Liver (tissue), 3 donors: ENCODE results near the gene LILRB5.

Source experiments
- ATF3 ChIP-seq: IDR thresholded peaks from 2 replicates; pipeline ENCODE4 v1.6.1; 2016; ENCODE audit warnings: antibody characterized with exemption
- EGR1 ChIP-seq, 2 donors: IDR thresholded peaks; 2 replicates each; pipeline ENCODE4 v1.6.1; 2016 to 2018; ENCODE audit warnings: antibody characterized with exemption in 2 of 2, low read depth in 2 of 2
- GABPA ChIP-seq, 2 donors: IDR thresholded peaks in 1 of 2; conservative IDR thresholded peaks in 1 of 2; 2 replicates each; pipeline ENCODE4 v1.6.1; 2016; ENCODE audit warnings: antibody characterized with exemption in 2 of 2, mild to moderate bottlenecking in 1 of 2, moderate library complexity in 1 of 2
- HNF4G ChIP-seq: IDR thresholded peaks from 2 replicates; pipeline ENCODE4 v1.6.1; 2016; ENCODE audit warnings: antibody characterized with exemption
- JUND ChIP-seq, 2 donors: IDR thresholded peaks; 2 replicates each; pipeline ENCODE4 v1.6.1; 2016; ENCODE audit warnings: antibody characterized with exemption in 2 of 2
- MAX ChIP-seq: IDR thresholded peaks from 2 replicates; pipeline ENCODE4 v1.6.1; 2016; ENCODE audit warnings: antibody characterized with exemption
- NR2F2 ChIP-seq: IDR thresholded peaks from 2 replicates; pipeline ENCODE4 v1.6.1; 2016; ENCODE audit warnings: antibody characterized with exemption
- RAD21 ChIP-seq, 2 donors: IDR thresholded peaks; 2 replicates each; pipeline ENCODE4 v1.6.1; 2016; ENCODE audit warnings: antibody characterized with exemption in 2 of 2, mild to moderate bottlenecking in 2 of 2
- SP1 ChIP-seq: IDR thresholded peaks from 2 replicates; pipeline ENCODE4 v1.6.1; 2018; ENCODE audit warnings: antibody characterized with exemption, mild to moderate bottlenecking
- TAF1 ChIP-seq: conservative IDR thresholded peaks from 2 replicates; pipeline ENCODE4 v1.6.1; 2016; ENCODE audit warnings: antibody characterized with exemption, mild to moderate bottlenecking
- YY1 ChIP-seq: IDR thresholded peaks from 2 replicates; pipeline ENCODE4 v1.6.1; 2016; ENCODE audit warnings: antibody characterized with exemption, mild to moderate bottlenecking
- TF ChIP-seq, protein P1 (sequence below): fragments of 150-350 bp; IDR thresholded peaks from 2 replicates; pipeline ENCODE4 v1.5.1; 2017; ENCODE audit warnings: improper control_type of control experiment, low read depth, low read length; ENCODE audit not compliant: missing input control
- TF ChIP-seq, protein P2 (sequence below): IDR thresholded peaks from 2 replicates; pipeline ENCODE4 v1.6.1; 2016; ENCODE audit warnings: antibody characterized with exemption, mild to moderate bottlenecking
- TF ChIP-seq, protein P3 (sequence below): IDR thresholded peaks from 2 replicates; pipeline ENCODE4 v1.6.1; 2016; ENCODE audit warnings: antibody characterized with exemption
- donor health status: healthy.
- donor health status: healthy.

GRCh38 chr19:54211235-54211634 lies 45.8 kb downstream of the LILRB5 start:
- TF ChIP-seq, protein P1, sequence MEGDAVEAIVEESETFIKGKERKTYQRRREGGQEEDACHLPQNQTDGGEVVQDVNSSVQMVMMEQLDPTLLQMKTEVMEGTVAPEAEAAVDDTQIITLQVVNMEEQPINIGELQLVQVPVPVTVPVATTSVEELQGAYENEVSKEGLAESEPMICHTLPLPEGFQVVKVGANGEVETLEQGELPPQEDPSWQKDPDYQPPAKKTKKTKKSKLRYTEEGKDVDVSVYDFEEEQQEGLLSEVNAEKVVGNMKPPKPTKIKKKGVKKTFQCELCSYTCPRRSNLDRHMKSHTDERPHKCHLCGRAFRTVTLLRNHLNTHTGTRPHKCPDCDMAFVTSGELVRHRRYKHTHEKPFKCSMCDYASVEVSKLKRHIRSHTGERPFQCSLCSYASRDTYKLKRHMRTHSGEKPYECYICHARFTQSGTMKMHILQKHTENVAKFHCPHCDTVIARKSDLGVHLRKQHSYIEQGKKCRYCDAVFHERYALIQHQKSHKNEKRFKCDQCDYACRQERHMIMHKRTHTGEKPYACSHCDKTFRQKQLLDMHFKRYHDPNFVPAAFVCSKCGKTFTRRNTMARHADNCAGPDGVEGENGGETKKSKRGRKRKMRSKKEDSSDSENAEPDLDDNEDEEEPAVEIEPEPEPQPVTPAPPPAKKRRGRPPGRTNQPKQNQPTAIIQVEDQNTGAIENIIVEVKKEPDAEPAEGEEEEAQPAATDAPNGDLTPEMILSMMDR = no peak
- no peak for TF ChIP-seq RAD21 (IDR thresholded peaks at IDR 0.05)
- TF ChIP-seq, protein P2, sequence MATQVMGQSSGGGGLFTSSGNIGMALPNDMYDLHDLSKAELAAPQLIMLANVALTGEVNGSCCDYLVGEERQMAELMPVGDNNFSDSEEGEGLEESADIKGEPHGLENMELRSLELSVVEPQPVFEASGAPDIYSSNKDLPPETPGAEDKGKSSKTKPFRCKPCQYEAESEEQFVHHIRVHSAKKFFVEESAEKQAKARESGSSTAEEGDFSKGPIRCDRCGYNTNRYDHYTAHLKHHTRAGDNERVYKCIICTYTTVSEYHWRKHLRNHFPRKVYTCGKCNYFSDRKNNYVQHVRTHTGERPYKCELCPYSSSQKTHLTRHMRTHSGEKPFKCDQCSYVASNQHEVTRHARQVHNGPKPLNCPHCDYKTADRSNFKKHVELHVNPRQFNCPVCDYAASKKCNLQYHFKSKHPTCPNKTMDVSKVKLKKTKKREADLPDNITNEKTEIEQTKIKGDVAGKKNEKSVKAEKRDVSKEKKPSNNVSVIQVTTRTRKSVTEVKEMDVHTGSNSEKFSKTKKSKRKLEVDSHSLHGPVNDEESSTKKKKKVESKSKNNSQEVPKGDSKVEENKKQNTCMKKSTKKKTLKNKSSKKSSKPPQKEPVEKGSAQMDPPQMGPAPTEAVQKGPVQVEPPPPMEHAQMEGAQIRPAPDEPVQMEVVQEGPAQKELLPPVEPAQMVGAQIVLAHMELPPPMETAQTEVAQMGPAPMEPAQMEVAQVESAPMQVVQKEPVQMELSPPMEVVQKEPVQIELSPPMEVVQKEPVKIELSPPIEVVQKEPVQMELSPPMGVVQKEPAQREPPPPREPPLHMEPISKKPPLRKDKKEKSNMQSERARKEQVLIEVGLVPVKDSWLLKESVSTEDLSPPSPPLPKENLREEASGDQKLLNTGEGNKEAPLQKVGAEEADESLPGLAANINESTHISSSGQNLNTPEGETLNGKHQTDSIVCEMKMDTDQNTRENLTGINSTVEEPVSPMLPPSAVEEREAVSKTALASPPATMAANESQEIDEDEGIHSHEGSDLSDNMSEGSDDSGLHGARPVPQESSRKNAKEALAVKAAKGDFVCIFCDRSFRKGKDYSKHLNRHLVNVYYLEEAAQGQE = no peak
- TF ChIP-seq MAX = no peak
- no peak for TF ChIP-seq TAF1
- no peak for TF ChIP-seq NR2F2
- no peak for TF ChIP-seq JUND (IDR thresholded peaks at IDR 0.05)
- no peak for TF ChIP-seq GABPA (IDR thresholded peaks at IDR 0.05 in 1 of 2, conservative IDR thresholded peaks at IDR 0.05 in 1 of 2)
- no peak for TF ChIP-seq ATF3
- TF ChIP-seq, protein P3, sequence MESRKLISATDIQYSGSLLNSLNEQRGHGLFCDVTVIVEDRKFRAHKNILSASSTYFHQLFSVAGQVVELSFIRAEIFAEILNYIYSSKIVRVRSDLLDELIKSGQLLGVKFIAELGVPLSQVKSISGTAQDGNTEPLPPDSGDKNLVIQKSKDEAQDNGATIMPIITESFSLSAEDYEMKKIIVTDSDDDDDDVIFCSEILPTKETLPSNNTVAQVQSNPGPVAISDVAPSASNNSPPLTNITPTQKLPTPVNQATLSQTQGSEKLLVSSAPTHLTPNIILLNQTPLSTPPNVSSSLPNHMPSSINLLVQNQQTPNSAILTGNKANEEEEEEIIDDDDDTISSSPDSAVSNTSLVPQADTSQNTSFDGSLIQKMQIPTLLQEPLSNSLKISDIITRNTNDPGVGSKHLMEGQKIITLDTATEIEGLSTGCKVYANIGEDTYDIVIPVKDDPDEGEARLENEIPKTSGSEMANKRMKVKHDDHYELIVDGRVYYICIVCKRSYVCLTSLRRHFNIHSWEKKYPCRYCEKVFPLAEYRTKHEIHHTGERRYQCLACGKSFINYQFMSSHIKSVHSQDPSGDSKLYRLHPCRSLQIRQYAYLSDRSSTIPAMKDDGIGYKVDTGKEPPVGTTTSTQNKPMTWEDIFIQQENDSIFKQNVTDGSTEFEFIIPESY = no peak
- TF ChIP-seq SP1 = no peak
- no peak for TF ChIP-seq EGR1 (IDR thresholded peaks at IDR 0.05; ENCODE audit: low read depth in 2 of 2)
- TF ChIP-seq HNF4G = no peak
- no peak for TF ChIP-seq YY1
